OCI-LY3 (cell line): ENCODE measurements around the gene GNB5.

Experiments used
- EZH2phosphoT487 ChIP-seq: fragments of 200-600 bp; shearing (Covaris generic); IDR thresholded peaks from 2 replicates; pipeline ENCODE4 v1.6.1; 2018; ENCODE audit warnings: antibody characterized with exemption, mixed run types, low read depth
- TF ChIP-seq, protein P1 (sequence below): fragments of 200-600, 300-600 bp; sonication (generic); IDR thresholded peaks from 2 replicates; pipeline ENCODE4 v1.5.1; 2014; ENCODE audit warnings: antibody characterized with exemption, low read length, low read depth

DNA sequence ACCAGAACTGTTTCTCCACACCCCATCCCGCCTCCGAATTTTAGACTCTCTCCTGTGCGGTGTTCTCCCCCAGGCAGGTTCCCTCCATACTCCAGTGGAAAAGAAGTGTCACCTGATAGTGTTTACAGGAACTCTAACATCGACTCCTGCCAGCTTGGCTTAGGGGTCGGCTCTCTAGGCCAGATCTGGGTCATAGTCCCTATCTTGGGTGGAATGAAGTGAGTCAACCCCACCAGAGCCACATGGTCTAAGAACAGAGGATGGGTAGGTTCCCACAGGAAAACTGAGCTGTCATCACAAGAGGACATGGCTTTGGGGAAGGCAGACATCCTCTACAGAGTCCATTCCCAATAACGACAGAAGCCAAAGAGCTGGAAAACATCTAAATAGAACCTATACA lies 84.6 kb downstream of the GNB5 start:
- TF ChIP-seq, protein P1, sequence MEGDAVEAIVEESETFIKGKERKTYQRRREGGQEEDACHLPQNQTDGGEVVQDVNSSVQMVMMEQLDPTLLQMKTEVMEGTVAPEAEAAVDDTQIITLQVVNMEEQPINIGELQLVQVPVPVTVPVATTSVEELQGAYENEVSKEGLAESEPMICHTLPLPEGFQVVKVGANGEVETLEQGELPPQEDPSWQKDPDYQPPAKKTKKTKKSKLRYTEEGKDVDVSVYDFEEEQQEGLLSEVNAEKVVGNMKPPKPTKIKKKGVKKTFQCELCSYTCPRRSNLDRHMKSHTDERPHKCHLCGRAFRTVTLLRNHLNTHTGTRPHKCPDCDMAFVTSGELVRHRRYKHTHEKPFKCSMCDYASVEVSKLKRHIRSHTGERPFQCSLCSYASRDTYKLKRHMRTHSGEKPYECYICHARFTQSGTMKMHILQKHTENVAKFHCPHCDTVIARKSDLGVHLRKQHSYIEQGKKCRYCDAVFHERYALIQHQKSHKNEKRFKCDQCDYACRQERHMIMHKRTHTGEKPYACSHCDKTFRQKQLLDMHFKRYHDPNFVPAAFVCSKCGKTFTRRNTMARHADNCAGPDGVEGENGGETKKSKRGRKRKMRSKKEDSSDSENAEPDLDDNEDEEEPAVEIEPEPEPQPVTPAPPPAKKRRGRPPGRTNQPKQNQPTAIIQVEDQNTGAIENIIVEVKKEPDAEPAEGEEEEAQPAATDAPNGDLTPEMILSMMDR = no peak
- no peak for TF ChIP-seq EZH2phosphoT487
